HepG2 (cell line): ENCODE results near the gene TRIM54. TPM values are rescaled to one million over a fixed set of nuclear protein-coding genes. Genes with fewer than 3 reads are reported as not detected.

Experiments
- ATAC-seq: fragments of 200-7000 bp; cut with Tn5 transposase; 3 replicates; pipeline ENCODE4 v1.9.1; 2020; ENCODE audit warnings: mild to moderate bottlenecking, moderate library complexity
- BruUV-seq: library from RNA; stranded (reverse); fragments of 400-500 nt; replicated peaks from 2 replicates; lab custom pipeline; 2021; lab: Mats Ljungman, UMichigan
- CTCF ChIA-PET: fragments of 300-600 bp; formaldehyde crosslinking; extraction: SDS; loops from one replicate; lab custom pipeline; 2021; ENCODE audit warnings: low total read pairs, inconsistent platforms, low intra/inter-chr PET ratio; lab: Yijun Ruan, JAX
- POLR2A ChIA-PET: fragments of 350-600 bp; sonication (Branson Sonifier 250); formaldehyde crosslinking; loops from one replicate; lab custom pipeline; 2020; ENCODE audit warnings: antibody characterized with exemption, inconsistent platforms; lab: Yijun Ruan, JAX
- DNase-seq: peaks from one replicate; pipeline ENCODE4 v3.0.0-alpha.2; 2015; ENCODE audit warnings: low spot score
- FAIRE-seq: peaks from 3 replicates; lab custom pipeline; 2011; peaks lifted over from hg19 to GRCh38; lab: Jason Lieb, UNC
- H2AFZ ChIP-seq: one replicate; pipeline ENCODE4 v1.6.1; 2011; ENCODE audit warnings: low read length, inconsistent platforms
- H3K27ac ChIP-seq: fragments of 300-600 bp; 3 replicates; pipeline ENCODE4 v1.8.0; 2011; ENCODE audit warnings: mixed run types, mild to moderate bottlenecking, mixed read lengths, low read length, inconsistent platforms; ENCODE audit not compliant: insufficient read depth; ENCODE audit errors: extremely low read length
- H3K27me3 ChIP-seq, 2 experiments: fragments of 200-600 bp in 1 of 2; 2 replicates in 1 of 2; 3 replicates in 1 of 2; pipeline versions ENCODE4 v1.6.0 to v1.8.0; 2011; ENCODE audit warnings: low read length in 2 of 2, mild to moderate bottlenecking in 2 of 2, moderate library complexity in 2 of 2, inconsistent platforms in 1 of 2; ENCODE audit not compliant: insufficient read depth in 2 of 2, control insufficient read depth in 1 of 2
- H3K36me3 ChIP-seq, 2 experiments: fragments of 200-600 bp in 1 of 2; replicated peaks in 1 of 2; 2 replicates in 1 of 2; 3 replicates in 1 of 2; pipeline versions ENCODE4 v1.5.1 to v1.8.0; 2011; ENCODE audit warnings: low read length in 2 of 2, inconsistent platforms in 1 of 2; ENCODE audit not compliant: insufficient read depth in 2 of 2, control insufficient read depth in 1 of 2
- H3K4me1 ChIP-seq: 2 replicates; pipeline ENCODE4 v1.5.1; 2012; ENCODE audit warnings: low read length, inconsistent platforms; ENCODE audit not compliant: insufficient read depth
- H3K4me2 ChIP-seq: 2 replicates; pipeline ENCODE4 v1.6.0; 2011; ENCODE audit warnings: low read depth, low read length, inconsistent platforms
- H3K4me3 ChIP-seq, 3 experiments: fragments of 200-600 bp in 1 of 3; sonication (generic), shearing (Covaris generic) in 1 of 3; replicated peaks in 1 of 3; 2 replicates each; pipeline ENCODE4 v1.5.1; 2011 to 2016; ENCODE audit warnings: low read length in 3 of 3, inconsistent platforms in 2 of 3, low read depth in 2 of 3, mild to moderate bottlenecking in 2 of 3, control low read depth in 1 of 3, mixed read lengths in 1 of 3; ENCODE audit not compliant: insufficient read depth in 1 of 3
- H3K79me2 ChIP-seq: one replicate; pipeline ENCODE4 v1.6.1; 2011; ENCODE audit warnings: low read length, inconsistent platforms; ENCODE audit not compliant: insufficient read depth
- H3K9ac ChIP-seq: 2 replicates; pipeline ENCODE4 v1.6.0; 2011; ENCODE audit warnings: mild to moderate bottlenecking, low read depth, low read length, inconsistent platforms; ENCODE audit not compliant: insufficient read depth
- H3K9me3 ChIP-seq: 2 replicates; pipeline ENCODE4 v1.5.1; 2012; ENCODE audit warnings: mild to moderate bottlenecking, low read length
- H4K20me1 ChIP-seq: 2 replicates; pipeline ENCODE4 v1.6.0; 2011; ENCODE audit warnings: inconsistent platforms, mild to moderate bottlenecking, low read length, moderate library complexity; ENCODE audit not compliant: insufficient read depth
- CREB1 ChIP-seq, 2 experiments: fragments of 450-650 bp in 1 of 2; IDR thresholded peaks; 2 replicates each; pipeline ENCODE4 v1.6.1; 2016 to 2017; ENCODE audit warnings: control low read depth in 1 of 2, mild to moderate bottlenecking in 1 of 2, missing compliant biosample characterization in 1 of 2, missing genetic modification characterization in 1 of 2
- GZF1 ChIP-seq: sonication (generic); formaldehyde crosslinking; IDR thresholded peaks from 2 replicates; pipeline ENCODE4 v1.5.1; 2020; ENCODE audit warnings: mild to moderate bottlenecking, missing genetic modification reagents
- NKX3-1 ChIP-seq: sonication (generic); formaldehyde crosslinking; IDR thresholded peaks from 2 replicates; pipeline ENCODE4 v1.5.0; 2020; ENCODE audit warnings: missing genetic modification reagents
- RAD21 ChIP-seq: fragments of 450-650 bp; formaldehyde crosslinking; IDR thresholded peaks from 2 replicates; pipeline ENCODE4 v1.5.0; 2020; ENCODE audit warnings: mild to moderate bottlenecking
- RARA ChIP-seq: IDR thresholded peaks from 2 replicates; pipeline ENCODE4 v1.6.1; 2016; ENCODE audit warnings: missing genetic modification reagents, missing compliant biosample characterization
- ZNF329 ChIP-seq: sonication (generic); formaldehyde crosslinking; IDR thresholded peaks from 2 replicates; pipeline ENCODE4 v1.9.0; 2021; ENCODE audit warnings: low read depth, mild to moderate bottlenecking, missing genetic modification reagents
- WGBS: methylation state at CpG from one replicate; pipeline ENCODE4 v1.1.6; 2017; ENCODE audit warnings: low lambda C conversion rate; 5-methylcytosine and 5-hydroxymethylcytosine counted together
- in situ Hi-C: cut with HindIII; loops from 2 replicates; pipeline ENCODE4 v1.10.0; 2017; ENCODE audit warnings: low pct_unique_long_range_greater_than_20kb; ENCODE audit not compliant: extremely low pct_ligation_motif_present
- intact Hi-C: fragments of 100-400 bp; cut with micrococcal nuclease; formaldehyde crosslinking; loops from one replicate; pipeline ENCODE4 v1.10.0; 2022; ENCODE audit not compliant: unreplicated experiment
- polyA plus RNA-seq, 8 experiments: library from polyadenylated mRNA; depleted of rRNA in 3 of 8; stranded (reverse) in 7 of 8; unstranded in 1 of 8; fragments of >200 nt; fragmentation: Illumina TruSeq in 4 of 8; extraction: Trizol in 4 of 8; gene quantifications; 2 replicates each; pipeline versions ENCODE4 v1.2.1 to v1.2.3, GENCODE V29; 2011 to 2016; ENCODE audit warnings: low read depth in 4 of 8, missing spikeins in 1 of 8, mixed read lengths in 1 of 8; ENCODE audit not compliant: insufficient read depth in 1 of 8
- total RNA-seq, 5 experiments: library from RNA; depleted of rRNA; stranded (reverse); fragments of >200 nt; fragmentation: Illumina TruSeq; extraction: Trizol; gene quantifications; 2 replicates each; pipeline ENCODE4 v1.2.3, GENCODE V29; 2016; ENCODE audit warnings: low read depth in 1 of 5
- TF ChIP-seq, protein P1 (sequence below): sonication (generic); formaldehyde crosslinking; IDR thresholded peaks from 2 replicates; pipeline ENCODE4 v1.8.0; 2022; ENCODE audit warnings: mild to moderate bottlenecking, missing genetic modification reagents, moderate library complexity
- TF ChIP-seq, protein P2 (sequence below): sonication (generic); formaldehyde crosslinking; IDR thresholded peaks from 2 replicates; pipeline ENCODE4 v1.5.0; 2020; ENCODE audit warnings: mild to moderate bottlenecking, missing genetic modification reagents
- TF ChIP-seq, protein P3 (sequence below): sonication (generic); formaldehyde crosslinking; IDR thresholded peaks from 2 replicates; pipeline ENCODE4 v1.5.1; 2020; ENCODE audit warnings: missing genetic modification reagents, mild to moderate bottlenecking, borderline replicate concordance
- TF ChIP-seq, protein P4 (sequence below): sonication (generic); formaldehyde crosslinking; IDR thresholded peaks from 2 replicates; pipeline ENCODE4 v1.4.0; 2020; ENCODE audit warnings: missing genetic modification reagents

The TRIM54 gene
- total and polyA plus RNA-seq, 2 of the 13 experiments (the other 11 are each of a cell fraction or from before 2014, with no cell fraction given): 0.07 to 0.13 TPM

DNA sequence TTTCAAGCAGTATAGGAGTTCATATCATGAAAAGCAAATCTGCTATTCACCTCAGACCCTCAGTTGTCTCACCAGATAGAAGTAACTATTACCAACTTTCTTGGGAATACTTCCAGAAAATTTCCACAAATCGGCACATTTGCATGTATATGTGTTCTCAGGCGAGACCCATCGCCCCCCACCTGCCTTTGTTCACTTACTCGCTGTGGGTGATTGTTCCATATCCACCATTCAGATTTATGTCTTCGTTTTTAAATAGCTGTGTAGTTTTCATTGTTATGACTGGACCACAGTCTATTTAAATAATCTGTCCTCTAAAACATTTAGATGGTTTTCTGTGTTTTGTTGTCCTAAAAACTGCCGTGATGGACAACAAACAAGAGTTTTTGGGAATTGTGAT, 3.3 kb downstream of the TRIM54 start:
- Histone ChIP-seq H3K27ac (no peak overlapping the region), H3K27me3 (peaks cover 0 to 8% of the 10 kb centered on the region in 2 experiments; a peak in 2 of 5 replicates), H3K4me3 (no peak overlapping the region), H3K4me1 (peaks cover 53% of the 10 kb centered on the region), H4K20me1 (no peaks in the 10 kb centered on the region), H3K36me3 (no peaks in the 10 kb centered on the region), H3K9me3 (no peaks in the 10 kb centered on the region), H2AFZ (no peak overlapping the region), H3K9ac (no peak overlapping the region), H3K79me2 (no peaks in the 10 kb centered on the region), H3K4me2 (no peak overlapping the region)
- intact Hi-C loops: no loop called here
- ATAC-seq (no peak), DNase-seq (no peak), FAIRE-seq (no peak)
- BruUV-seq: no TSS peak
- CTCF ChIA-PET: no interaction called here
- in situ Hi-C loops: loop anchor here (10.0 kb wide), 1 partner anchor 321 kb away; no protein-coding TSS in a partner anchor
- POLR2A ChIA-PET: no interaction called here
- WGBS: 58% methylated on average over 6 of the region's 6 CpGs
- TF ChIP-seq, protein P1, sequence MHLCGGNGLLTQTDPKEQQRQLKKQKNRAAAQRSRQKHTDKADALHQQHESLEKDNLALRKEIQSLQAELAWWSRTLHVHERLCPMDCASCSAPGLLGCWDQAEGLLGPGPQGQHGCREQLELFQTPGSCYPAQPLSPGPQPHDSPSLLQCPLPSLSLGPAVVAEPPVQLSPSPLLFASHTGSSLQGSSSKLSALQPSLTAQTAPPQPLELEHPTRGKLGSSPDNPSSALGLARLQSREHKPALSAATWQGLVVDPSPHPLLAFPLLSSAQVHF: no peak
- no peak for TF ChIP-seq GZF1 (CRISPR knock-in tag)
- no peak for TF ChIP-seq NKX3-1 (CRISPR knock-in tag)
- TF ChIP-seq, protein P2, sequence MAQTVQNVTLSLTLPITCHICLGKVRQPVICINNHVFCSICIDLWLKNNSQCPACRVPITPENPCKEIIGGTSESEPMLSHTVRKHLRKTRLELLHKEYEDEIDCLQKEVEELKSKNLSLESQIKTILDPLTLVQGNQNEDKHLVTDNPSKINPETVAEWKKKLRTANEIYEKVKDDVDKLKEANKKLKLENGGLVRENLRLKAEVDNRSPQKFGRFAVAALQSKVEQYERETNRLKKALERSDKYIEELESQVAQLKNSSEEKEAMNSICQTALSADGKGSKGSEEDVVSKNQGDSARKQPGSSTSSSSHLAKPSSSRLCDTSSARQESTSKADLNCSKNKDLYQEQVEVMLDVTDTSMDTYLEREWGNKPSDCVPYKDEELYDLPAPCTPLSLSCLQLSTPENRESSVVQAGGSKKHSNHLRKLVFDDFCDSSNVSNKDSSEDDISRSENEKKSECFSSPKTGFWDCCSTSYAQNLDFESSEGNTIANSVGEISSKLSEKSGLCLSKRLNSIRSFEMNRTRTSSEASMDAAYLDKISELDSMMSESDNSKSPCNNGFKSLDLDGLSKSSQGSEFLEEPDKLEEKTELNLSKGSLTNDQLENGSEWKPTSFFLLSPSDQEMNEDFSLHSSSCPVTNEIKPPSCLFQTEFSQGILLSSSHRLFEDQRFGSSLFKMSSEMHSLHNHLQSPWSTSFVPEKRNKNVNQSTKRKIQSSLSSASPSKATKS (CRISPR knock-in tag): no peak
- no peak for TF ChIP-seq CREB1 (IDR thresholded peaks at IDR 0.05)
- no peak for TF ChIP-seq CREB1 (CRISPR knock-in tag; IDR thresholded peaks at IDR 0.05)
- TF ChIP-seq ZNF329 (CRISPR knock-in tag): no peak
- TF ChIP-seq, protein P3, sequence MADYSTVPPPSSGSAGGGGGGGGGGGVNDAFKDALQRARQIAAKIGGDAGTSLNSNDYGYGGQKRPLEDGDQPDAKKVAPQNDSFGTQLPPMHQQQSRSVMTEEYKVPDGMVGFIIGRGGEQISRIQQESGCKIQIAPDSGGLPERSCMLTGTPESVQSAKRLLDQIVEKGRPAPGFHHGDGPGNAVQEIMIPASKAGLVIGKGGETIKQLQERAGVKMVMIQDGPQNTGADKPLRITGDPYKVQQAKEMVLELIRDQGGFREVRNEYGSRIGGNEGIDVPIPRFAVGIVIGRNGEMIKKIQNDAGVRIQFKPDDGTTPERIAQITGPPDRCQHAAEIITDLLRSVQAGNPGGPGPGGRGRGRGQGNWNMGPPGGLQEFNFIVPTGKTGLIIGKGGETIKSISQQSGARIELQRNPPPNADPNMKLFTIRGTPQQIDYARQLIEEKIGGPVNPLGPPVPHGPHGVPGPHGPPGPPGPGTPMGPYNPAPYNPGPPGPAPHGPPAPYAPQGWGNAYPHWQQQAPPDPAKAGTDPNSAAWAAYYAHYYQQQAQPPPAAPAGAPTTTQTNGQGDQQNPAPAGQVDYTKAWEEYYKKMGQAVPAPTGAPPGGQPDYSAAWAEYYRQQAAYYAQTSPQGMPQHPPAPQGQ: no peak
- TF ChIP-seq RARA: no peak
- TF ChIP-seq, protein P4, sequence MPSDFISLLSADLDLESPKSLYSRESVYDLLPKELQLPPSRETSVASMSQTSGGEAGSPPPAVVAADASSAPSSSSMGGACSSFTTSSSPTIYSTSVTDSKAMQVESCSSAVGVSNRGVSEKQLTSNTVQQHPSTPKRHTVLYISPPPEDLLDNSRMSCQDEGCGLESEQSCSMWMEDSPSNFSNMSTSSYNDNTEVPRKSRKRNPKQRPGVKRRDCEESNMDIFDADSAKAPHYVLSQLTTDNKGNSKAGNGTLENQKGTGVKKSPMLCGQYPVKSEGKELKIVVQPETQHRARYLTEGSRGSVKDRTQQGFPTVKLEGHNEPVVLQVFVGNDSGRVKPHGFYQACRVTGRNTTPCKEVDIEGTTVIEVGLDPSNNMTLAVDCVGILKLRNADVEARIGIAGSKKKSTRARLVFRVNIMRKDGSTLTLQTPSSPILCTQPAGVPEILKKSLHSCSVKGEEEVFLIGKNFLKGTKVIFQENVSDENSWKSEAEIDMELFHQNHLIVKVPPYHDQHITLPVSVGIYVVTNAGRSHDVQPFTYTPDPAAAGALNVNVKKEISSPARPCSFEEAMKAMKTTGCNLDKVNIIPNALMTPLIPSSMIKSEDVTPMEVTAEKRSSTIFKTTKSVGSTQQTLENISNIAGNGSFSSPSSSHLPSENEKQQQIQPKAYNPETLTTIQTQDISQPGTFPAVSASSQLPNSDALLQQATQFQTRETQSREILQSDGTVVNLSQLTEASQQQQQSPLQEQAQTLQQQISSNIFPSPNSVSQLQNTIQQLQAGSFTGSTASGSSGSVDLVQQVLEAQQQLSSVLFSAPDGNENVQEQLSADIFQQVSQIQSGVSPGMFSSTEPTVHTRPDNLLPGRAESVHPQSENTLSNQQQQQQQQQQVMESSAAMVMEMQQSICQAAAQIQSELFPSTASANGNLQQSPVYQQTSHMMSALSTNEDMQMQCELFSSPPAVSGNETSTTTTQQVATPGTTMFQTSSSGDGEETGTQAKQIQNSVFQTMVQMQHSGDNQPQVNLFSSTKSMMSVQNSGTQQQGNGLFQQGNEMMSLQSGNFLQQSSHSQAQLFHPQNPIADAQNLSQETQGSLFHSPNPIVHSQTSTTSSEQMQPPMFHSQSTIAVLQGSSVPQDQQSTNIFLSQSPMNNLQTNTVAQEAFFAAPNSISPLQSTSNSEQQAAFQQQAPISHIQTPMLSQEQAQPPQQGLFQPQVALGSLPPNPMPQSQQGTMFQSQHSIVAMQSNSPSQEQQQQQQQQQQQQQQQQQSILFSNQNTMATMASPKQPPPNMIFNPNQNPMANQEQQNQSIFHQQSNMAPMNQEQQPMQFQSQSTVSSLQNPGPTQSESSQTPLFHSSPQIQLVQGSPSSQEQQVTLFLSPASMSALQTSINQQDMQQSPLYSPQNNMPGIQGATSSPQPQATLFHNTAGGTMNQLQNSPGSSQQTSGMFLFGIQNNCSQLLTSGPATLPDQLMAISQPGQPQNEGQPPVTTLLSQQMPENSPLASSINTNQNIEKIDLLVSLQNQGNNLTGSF: no peak
- no peak for TF ChIP-seq RAD21 (CRISPR knock-in tag)
